GM18498 (cell line): Measurements from ENCODE around the gene ERMP1.

ENCODE experiments used
- ATAC-seq: cut with Tn5 transposase; IDR thresholded peaks from one replicate; pipeline ENCODE4 v1.9.1; 2021; ENCODE audit warnings: mild to moderate bottlenecking, moderate library complexity; ENCODE audit not compliant: unreplicated experiment

The ERMP1 gene

DNA sequence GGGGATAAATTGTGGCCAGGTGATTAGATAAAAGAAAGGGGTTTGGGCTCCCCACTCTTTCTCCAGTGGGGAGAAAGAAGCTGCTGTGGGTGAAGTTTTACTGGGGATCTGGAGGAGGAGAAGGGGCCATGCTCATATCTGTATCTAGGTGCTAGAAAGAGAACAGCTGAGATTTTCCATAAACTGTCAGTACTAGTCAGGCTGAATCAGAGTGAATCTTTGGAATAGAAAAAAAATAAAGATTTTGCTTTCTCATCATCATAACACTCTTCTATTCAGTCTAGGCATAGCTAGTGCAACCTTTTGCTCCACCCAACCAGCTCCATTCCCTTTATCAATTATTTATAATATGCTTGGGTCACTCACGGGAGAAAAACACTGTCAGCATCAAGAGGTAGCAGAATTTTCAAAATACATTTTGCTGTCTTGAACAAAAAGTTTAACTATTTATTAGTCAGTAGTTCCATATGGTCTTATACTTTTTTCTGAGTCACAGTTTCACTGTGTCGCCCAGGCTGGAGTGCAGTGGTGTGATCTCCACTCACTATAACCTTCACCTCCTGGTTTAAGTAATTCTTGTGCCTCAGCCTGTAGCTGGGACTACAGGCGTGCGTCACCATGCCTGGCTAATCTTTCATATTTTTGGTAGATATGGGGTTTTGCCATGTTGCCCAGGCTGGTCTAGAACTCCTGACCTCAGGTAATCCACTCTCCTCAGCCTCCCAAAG, 21.3 kb upstream of the ERMP1 start:
- ATAC-seq, result no peak

DNA sequence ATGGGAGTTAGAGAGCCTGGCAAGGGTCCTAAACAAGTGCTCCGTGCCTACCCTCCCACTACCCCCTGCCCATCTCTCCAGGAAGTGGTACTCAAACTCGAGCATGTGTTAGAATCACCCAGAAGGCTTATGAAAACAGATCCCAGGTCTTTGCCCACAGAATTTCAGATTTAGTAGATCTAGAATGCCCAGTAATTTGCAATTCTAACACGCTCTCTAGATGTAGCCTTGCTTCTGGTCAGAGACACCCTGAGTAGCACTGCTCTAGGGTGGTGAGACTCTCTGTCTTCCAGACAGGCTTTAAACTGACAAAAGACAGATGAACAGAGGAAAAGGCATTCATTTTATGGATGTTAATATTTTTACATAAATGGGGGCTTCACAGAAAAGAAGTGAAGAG, 20.7 kb upstream of the ERMP1 start:
- no peak for ATAC-seq

DNA sequence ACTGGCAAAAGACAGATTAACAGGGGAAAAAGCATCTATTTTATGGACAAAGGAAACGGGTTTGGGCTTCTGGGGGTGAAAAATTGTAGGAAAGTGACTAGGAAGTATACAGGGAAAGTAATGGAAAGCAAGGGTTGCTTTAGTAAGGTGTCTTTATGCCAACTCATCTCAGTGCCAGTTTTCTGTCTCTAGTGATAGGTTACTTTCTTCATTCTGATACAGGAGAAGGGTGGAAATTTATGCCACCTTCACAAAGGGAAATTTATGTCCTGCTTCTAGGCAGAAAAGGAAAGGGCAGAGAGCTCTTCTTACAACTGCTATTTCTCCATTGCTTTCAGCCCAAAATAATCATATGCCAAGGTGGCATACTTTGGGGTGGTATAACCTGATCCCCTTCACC, 20.1 kb upstream of the ERMP1 start:
- no peak for ATAC-seq

DNA sequence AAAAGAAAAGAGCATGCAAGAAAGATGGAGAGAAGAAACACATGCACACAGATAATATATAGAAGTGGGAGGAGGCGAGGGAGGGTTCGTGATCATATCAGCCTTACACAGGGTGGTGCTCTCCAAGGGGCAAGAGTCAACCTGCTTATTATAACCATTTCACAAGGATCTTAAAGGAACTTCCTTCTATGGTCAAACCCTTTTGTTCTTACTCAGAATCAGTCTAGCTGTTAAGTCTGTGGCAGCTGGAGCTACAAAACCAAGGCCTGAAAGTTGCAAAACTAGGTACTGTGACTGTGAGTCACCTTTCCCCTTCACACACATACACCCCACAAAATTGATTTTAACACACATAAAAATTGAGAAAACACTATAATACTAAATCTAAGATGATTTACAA, 18.5 kb upstream of the ERMP1 start:
- ATAC-seq, result peak; percentile 93

DNA sequence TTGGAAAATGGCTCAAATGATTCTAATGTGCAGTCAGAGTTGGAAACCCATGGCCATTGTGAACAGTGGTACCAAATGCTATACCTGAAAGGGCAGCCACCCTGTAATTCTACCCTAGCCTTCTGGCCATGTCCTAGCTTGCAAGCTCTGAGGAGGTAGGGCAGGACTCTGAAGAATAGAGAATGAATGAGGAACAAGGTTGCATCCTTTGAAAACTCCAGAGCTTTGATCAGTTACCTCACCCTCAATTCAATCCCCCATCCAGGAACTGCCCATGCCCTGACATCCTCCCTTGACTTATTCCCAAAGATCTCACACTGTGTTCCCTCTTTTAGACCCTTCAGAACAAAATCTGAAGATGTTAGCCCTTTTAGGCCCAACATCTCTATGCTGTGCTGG, 17.8 kb upstream of the ERMP1 start:
- no peak for ATAC-seq

DNA sequence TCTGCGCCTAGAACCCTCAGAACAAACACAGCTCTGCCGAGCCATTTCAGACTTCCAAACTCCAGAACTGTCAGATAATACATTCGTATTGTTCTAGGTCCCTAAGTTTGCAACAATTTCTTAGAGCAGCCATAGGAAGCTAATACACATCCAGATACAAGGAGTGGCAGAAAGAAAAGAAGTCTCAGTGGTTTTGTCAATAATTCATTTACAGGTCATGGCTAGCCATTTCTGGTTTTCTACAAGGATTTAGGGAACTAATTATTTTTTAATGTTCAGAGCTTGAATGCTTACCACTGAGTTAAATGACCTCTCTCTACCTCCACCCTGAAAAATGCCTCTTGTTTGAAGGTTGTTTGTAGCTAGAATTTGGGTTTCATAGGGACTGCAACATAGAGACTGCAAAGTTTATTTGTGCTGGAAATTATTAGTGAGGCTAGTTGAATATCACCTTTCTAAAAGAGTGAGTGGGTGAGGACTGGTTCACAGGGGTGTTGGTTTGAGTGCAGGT, 15.5 kb upstream of the ERMP1 start:
- ATAC-seq, result no peak

DNA sequence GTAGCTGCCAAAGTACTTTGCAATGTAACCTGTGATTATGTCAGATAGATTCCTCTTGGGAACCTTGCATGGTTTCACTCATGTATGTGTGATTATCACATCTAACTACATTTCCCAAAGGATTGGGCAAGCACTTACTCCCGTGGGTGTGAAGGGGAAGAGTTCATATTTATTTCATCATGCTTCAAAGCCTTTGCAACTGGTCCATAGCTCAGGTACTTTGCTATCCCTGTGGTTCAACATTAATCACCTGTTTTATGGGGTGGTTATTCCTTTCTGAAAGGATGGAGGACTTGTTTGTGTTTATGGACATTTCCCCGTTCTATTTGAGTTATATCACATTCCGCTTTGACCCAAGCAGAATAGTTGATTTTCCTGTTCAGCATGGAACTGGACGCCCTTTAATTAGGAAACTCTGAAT, 13.6 kb upstream of the ERMP1 start:
- no peak for ATAC-seq

DNA sequence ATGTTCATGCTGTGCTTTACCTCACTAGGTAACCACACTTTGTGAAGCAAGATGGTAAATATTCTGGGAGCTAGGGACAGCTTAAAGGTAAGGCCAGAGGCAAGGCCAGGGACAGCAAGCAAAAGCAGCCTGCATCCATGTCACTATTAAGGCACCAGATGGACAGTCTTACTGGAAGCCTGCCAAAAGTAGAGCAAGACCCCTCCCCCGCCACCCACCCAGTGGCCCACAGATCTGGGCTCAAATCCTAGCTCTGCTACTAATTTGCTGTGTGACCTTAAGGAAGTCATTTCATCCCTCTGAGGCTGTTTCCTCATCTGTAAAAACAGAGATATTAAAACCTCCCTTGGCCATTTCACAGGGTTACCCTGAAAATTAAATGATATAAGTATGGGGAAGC, 13.2 kb upstream of the ERMP1 start:
- no peak for ATAC-seq

DNA sequence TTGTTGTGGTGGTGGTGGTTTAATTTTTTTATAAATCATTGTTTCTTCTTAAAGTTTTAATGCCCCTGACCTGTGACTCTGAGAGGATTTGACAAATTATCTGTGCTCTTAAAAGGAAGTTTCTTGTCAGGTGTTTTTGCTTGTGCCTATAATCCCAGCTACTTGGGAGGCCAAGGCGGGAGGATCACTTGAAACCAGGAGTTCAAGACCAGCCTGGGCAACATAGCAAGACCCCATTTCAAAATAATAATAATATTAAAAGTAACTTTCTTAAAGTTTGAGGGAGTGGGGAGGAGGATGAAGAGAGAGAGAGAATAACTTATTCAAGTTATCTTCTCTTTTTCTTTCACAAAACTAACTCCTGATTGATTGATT, 12.2 kb upstream of the ERMP1 start:
- no peak for ATAC-seq

DNA sequence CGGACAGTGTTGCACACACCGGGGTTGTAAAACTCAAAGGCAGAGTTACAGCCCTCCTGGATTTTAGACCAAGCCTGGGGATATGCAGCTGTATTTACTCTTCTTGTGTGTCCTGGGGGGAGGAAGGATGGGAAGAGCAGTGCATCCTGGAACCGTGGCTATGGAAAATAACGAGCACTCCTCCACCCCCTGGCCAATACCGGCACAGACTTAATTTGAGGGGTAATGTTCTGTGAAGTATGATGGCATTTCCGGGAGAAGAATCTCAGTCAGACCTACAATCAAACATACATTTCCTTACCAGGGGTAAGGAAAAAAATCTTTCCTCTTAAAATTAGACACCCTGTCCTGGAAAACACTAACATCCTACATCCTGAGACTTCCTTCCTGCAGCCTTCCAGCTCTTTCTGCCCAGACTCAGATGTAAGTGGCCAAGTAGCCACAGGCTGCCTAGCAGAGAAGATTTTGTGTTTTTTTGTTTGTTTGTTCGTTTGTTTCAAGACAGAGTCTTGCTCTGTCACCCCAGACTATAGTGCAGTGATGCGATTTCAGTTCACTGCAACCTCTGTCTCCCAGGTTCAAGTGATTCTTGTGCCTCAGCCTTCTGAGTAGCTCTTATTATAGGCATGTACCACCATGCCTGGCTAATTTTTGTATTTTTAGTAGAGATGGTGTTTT, 11.0 kb upstream of the ERMP1 start:
- ATAC-seq, result no peak

DNA sequence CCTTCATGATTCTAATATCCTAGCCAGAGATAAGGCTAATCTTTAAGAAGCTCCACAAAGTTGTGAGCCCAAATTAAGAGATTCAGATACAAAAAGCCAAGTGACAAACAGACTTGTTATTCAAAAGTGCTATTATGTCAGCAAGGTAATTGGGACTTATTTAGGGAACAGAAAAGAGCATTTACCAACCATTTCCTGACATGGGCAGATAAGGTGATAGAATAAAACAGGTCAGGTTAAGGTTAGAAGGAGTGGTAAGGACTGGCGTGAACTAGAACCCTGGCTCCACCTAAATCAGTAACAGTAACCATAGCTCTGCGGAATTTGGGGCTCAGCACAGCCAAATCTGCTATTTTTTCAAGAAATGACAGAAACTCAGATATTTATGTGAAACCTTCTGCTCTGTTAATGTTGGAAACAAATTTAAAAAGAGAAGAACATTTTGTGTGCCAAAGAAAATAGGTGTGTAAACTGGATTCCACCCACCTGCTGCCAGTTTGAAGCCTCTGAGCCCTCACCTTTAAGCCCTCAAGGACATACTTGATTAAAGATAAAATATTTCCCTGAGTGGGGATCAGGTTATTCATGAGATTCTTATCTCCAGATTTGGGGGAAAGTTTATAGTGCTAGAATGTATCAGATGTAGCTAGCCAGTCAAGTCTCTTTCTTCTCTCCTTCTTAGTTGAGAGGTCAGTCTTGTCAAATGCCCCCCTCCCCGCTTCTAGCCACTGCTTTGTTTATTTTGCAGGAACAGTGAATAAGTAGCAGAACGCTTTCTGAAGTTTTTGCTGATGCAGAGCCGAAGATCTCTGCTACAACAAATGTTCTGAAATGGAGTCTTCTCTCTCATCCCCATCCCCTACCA, 10.2 kb upstream of the ERMP1 start:
- ATAC-seq, result no peak

DNA sequence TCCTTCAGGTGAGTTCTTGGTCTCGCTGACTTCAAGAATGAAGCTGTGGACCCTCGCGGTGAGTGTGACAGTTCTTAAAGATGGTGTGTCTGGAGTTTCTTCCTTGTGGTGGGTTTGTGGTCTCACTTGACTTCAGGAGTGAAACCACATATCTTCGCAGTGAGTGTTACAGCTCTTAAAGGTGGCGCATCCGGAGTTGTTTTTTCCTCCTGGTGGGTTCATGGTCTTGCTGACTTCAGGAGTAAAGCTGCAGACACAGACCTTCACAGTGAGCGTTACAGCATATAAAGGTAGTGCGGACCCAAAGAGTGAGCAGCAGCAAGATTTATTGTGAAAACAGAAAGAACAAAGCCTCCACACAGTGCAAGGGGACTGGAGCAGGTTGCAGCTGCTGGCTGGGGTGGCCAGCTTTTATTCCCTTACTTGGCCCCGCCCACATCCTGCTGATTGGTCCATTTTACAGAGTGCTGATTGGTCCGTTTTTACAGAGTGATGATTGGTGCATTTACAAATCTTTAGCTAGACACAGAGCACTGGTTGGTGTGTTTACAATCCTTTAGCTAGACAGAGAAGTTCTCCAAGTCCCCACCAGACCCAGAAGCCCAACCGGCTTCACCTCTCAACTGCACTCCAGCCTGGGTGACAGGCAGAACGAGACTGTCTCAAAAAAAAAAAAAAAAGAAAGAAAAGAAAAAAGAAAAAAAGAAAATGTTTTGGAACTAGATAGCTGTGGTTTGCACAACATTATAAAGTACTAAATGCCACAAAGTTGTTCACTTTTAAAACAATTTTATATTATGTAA, 9.1 kb upstream of the ERMP1 start:
- ATAC-seq, result no peak

DNA sequence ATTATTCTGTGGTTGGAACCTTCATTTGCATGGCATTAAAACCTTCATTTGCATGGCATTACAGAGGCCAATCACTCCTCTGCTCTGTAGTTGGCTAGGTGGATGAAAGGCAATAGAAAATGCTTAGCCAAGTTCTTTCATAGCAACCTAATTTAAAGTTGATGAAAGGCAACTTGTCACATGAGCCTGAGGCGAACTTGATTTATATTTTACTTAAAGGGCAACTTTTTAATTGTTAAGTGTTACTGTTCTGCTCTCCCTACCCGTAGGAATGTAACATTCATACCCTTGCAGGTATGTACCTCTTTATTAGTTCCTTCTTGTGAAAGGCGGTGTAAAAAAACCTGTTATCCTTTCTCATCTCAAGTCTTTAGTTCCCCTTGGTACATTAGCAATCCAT, 7.9 kb upstream of the ERMP1 start:
- ATAC-seq, result no peak

DNA sequence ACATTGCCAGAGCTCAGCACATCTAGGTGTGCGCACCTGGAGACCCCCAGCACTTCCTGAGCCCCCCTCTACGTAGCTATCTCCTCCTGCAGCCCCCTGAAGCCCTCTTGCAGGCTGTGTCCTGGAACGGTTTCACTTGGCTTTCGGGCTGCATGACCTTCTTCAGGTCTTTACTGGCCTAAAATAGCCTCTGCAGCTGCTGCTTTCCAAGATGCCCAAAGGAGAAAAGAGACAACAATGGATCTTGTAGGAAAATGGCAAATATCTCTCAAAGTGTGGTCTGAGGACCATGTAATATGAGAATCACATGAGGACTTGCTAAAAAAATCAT, 6.6 kb upstream of the ERMP1 start:
- ATAC-seq, result no peak

DNA sequence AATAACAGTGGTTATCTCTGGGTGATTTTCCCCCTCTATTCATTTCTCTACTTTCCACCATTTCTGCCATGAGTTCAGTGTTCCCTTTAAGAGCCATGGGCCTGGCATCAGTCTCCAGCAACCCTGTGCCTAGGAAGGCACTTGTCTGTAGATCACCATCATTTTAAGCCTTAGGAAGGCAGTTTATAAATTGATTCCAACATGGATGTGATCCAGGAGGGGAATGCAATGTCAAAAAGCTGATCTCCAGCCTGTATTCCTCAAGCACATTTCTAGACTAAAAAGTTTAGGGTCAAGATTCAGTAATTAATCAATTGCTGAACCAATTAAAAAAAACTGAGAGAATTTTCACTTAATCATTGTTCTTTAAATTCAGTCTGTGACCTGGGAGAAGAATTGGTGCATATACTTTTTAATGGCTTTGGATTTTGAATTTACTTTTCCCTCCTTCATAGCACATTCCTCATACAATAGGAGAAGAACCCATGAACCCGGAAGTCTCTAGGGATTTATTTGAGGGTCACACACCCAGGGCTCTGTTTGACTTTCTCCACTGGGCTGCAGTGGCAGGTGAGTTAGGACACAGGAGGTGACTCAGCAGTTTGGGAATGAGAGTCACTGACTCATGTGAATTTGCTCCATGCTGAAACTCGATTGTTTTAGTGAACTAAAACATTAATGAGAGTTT, 6.1 kb upstream of the ERMP1 start:
- ATAC-seq, result no peak

DNA sequence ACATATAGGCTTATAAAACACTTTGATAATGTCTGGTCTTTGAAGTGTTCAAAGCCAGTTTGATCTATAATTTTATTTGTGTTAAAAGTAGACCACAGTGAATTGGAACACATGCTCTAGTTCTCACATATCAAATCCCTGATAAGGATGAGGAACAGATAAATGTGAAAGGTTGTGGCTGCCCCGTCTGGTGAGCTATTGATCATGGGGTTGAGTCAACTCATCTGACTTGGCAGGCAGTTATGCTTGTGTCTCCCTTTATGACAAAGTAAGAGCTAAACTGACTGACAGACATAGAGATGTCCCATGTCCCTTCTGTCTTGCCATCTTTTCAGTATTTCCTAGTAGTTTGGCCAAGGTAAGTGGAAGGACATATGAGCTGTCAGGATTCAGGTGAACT, 2.9 kb upstream of the ERMP1 start:
- ATAC-seq, result no peak

DNA sequence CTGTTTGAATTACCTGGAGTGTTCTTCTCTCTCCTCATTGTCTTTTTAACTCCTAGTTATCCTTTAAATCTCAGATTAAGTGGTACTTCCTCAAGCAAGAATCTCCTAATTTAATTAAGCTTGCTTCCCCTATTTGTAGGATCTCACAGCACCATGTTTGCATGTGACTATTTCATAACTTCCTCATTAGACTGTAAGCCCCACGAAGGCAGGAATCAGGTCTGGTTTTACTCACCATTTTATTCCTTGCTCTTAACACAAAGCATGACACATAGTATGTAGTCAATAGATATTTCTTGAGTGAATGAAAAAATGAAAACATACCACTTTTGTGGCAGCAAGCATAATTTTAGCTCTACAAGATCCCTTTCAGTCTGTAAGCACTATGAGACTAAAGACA, 1.3 kb upstream of the ERMP1 start:
- no peak for ATAC-seq

DNA sequence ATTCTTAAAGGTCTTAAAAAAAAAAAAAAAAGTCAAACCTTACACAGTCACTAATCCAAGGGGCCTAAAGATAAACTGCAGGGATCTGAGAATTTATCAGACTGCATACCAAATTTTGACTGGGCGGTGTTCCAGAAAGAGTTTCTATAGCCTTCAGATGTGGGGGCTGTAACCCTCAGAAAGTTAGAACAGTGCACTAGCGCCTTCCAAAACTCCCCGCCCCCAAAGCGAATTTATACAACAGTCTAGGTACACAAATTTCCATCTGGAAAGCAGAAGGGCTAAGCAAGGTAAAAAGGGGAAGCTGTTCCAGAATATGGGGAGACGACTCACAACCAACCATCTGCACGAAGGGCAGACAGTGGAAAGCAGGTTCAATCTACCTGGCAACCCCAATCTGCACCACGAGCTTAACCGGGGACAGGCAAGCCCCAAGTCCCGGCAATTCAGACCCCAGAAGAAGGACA, 813 bp downstream of the ERMP1 start:
- ATAC-seq, result peak; percentile 32

DNA sequence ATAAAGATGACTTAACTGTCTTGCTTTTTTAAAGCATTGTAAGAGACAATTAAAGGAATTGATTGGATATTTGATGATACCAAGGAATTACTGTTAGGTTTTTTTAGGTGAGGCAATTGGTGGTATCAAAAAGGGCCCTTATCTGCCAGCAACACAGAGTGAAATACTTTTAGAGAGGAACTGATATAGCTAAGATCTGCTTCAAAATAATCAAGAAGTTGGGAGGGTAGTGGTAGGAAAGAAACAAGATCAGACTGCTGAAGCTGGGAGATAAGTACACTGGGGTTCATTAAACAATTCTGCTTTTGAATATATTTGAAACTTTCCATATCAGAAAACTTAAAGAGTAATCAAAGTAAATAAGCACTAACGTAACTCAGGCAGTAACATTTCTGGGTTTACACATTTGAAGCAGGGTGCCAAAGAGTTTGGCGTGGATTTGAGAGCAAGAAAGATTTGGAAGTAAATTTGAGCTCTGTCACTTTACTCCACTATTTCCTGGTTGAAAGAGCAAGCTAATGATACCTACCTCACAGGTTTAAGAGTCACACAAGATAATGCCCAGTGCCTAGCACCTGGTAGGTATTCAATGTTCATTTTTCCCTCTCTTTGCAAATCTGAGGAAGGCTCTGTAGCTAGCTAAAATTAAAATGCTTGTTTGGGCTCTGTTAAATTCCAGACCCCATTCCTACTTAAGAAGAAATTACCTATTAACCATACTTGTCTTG, 6.9 kb downstream of the ERMP1 start:
- no peak for ATAC-seq

DNA sequence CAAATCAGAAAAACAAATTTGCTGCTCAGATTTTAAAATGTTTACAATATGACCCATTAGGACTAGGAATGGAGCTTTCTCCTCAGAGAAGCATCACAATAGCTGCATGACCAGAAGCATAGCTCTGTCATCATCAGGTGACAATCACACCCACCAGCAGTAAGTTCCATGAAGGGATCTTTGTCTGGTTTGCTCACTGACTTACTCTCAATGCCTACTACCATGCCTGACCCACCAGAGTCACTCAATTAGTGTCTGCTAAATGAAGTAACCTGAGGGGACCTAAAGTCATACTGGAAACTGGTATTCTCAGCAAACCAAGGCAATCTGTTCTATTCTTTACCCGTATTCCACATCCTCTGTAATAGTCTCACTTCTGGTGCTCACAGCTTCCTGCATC, 7.7 kb downstream of the ERMP1 start:
- no peak for ATAC-seq
